K562 (cell line): Measurements from ENCODE around the gene NIPSNAP2. TPM values are rescaled to one million over a fixed set of nuclear protein-coding genes. Genes with fewer than 3 reads are reported as not detected.

Experiments
- ATAC-seq: fragments of 200-7000 bp; cut with Tn5 transposase; 3 replicates; pipeline ENCODE4 v1.9.1; 2020; ENCODE audit warnings: moderate library complexity
- BruUV-seq: library from RNA; stranded (reverse); fragments of 400-500 nt; replicated peaks from 2 replicates; lab custom pipeline; 2021; lab: Mats Ljungman, UMichigan
- CTCF ChIA-PET: fragments of 300-600 bp; formaldehyde crosslinking; extraction: SDS; loops from one replicate; lab custom pipeline; 2021; ENCODE audit warnings: low intra/inter-chr PET ratio; lab: Yijun Ruan, JAX
- POLR2A ChIA-PET: fragments of 300-600, 350-650 bp; sonication (Branson Sonifier 250); formaldehyde crosslinking; extraction: SDS; loops from one replicate; lab custom pipeline; 2021; ENCODE audit warnings: antibody characterized with exemption, inconsistent platforms; lab: Yijun Ruan, JAX
- DNase-seq, 4 experiments: peaks; one replicate each; pipeline versions ENCODE4 v3.0.0 to v3.0.0-alpha.2; 2011 to 2018; ENCODE audit warnings: low spot score in 3 of 4, mixed read lengths in 3 of 4; ENCODE audit errors: extremely low read depth in 1 of 4
- FAIRE-seq: peaks from 2 replicates; lab custom pipeline; 2011; peaks lifted over from hg19 to GRCh38; lab: Jason Lieb, UNC
- H2AFZ ChIP-seq: 2 replicates; pipeline ENCODE4 v1.6.0; 2011; ENCODE audit warnings: low read depth, low read length, control low read depth, inconsistent platforms
- H3K27ac ChIP-seq: fragments of 200-600 bp; 3 replicates; pipeline ENCODE4 v1.8.0; 2011; ENCODE audit warnings: low read depth, mild to moderate bottlenecking, control low read depth, inconsistent platforms, low read length, moderate library complexity, mixed read lengths; ENCODE audit errors: extremely low read depth
- H3K27me3 ChIP-seq, 2 experiments: fragments of 300-600 bp in 1 of 2; 2 replicates in 1 of 2; 3 replicates in 1 of 2; pipeline versions ENCODE4 v1.6.0 to v1.8.0; 2011; ENCODE audit warnings: inconsistent platforms in 2 of 2, low read length in 2 of 2, mild to moderate bottlenecking in 1 of 2, mixed read lengths in 1 of 2, moderate library complexity in 1 of 2; ENCODE audit not compliant: control insufficient read depth in 2 of 2, insufficient read depth in 2 of 2
- H3K36me3 ChIP-seq: fragments of 300-600 bp; 3 replicates; pipeline ENCODE4 v1.8.0; 2011; ENCODE audit warnings: mild to moderate bottlenecking, low read length, inconsistent platforms; ENCODE audit not compliant: control insufficient read depth, insufficient read depth
- H3K4me1 ChIP-seq, 2 experiments: fragments of 200-600 bp in 1 of 2; replicated peaks in 1 of 2; 2 replicates in 1 of 2; 3 replicates in 1 of 2; pipeline versions ENCODE4 v1.5.1 to v1.8.0; 2011; ENCODE audit warnings: inconsistent platforms in 2 of 2, low read length in 2 of 2, mild to moderate bottlenecking in 1 of 2, mixed read lengths in 1 of 2, moderate library complexity in 1 of 2; ENCODE audit not compliant: control insufficient read depth in 2 of 2, insufficient read depth in 2 of 2
- H3K4me2 ChIP-seq: 2 replicates; pipeline ENCODE4 v1.6.1; 2011; ENCODE audit warnings: low read length, control low read depth, inconsistent platforms, mixed read lengths; ENCODE audit not compliant: insufficient read depth
- H3K4me3 ChIP-seq: fragments of 200-600 bp; sonication (generic), shearing (Covaris generic); 2 replicates; pipeline ENCODE4 v1.5.1; 2016; ENCODE audit warnings: control low read depth, inconsistent platforms
- H3K79me2 ChIP-seq: fragments of 200-600 bp; 3 replicates; pipeline ENCODE4 v1.8.0; 2011; ENCODE audit warnings: low read length, inconsistent platforms; ENCODE audit not compliant: control insufficient read depth, insufficient read depth
- H3K9ac ChIP-seq, 2 experiments: 2 replicates each; pipeline versions ENCODE4 v1.6.0 to v1.6.1; 2011; ENCODE audit warnings: low read depth in 2 of 2, low read length in 2 of 2, control low read depth in 1 of 2, inconsistent platforms in 1 of 2, mild to moderate bottlenecking in 1 of 2, mixed read lengths in 1 of 2; ENCODE audit not compliant: insufficient read depth in 1 of 2
- H3K9me1 ChIP-seq: one replicate; pipeline ENCODE4 v1.6.0; 2011; ENCODE audit warnings: inconsistent platforms, mild to moderate bottlenecking, low read length, moderate library complexity; ENCODE audit not compliant: control insufficient read depth, insufficient read depth
- H3K9me3 ChIP-seq: replicated peaks from 2 replicates; pipeline ENCODE4 v1.5.1; 2011; ENCODE audit warnings: low read depth, low read length, inconsistent platforms; ENCODE audit not compliant: control insufficient read depth, insufficient read depth
- H4K20me1 ChIP-seq: replicated peaks from 2 replicates; pipeline ENCODE4 v1.6.1; 2011; ENCODE audit warnings: low read length, inconsistent platforms, mixed read lengths; ENCODE audit not compliant: control insufficient read depth, insufficient read depth
- BDP1 ChIP-seq: IDR thresholded peaks from 3 replicates; pipeline ENCODE4 v1.6.1; 2011; ENCODE audit not compliant: insufficient read length, insufficient read depth
- GTF2A2 ChIP-seq: IDR thresholded peaks from 2 replicates; pipeline ENCODE4 v1.6.1; 2016; ENCODE audit warnings: mild to moderate bottlenecking, missing genetic modification characterization, missing compliant biosample characterization
- KDM2B ChIP-seq: fragments of 250-450 bp; sonication (Bioruptor Pico); IDR thresholded peaks from 2 replicates; pipeline ENCODE4 v1.8.0; 2021; ENCODE audit warnings: mild to moderate bottlenecking, moderate library complexity
- L3MBTL2 ChIP-seq: fragments of 450-650 bp; IDR thresholded peaks from 2 replicates; pipeline ENCODE4 v1.6.1; 2016; ENCODE audit warnings: mild to moderate bottlenecking, moderate library complexity
- NFE2L1 ChIP-seq: fragments of 450-650 bp; IDR thresholded peaks from 2 replicates; pipeline ENCODE4 v1.6.1; 2016; ENCODE audit warnings: missing genetic modification characterization, low read depth, mild to moderate bottlenecking, missing compliant biosample characterization, moderate library complexity, borderline replicate concordance
- NFRKB ChIP-seq: fragments of 450-650 bp; IDR thresholded peaks from 2 replicates; pipeline ENCODE4 v1.6.1; 2016; ENCODE audit warnings: low read depth
- RHOXF2B ChIP-seq: fragments of 250-450 bp; sonication (Bioruptor Pico); conservative IDR thresholded peaks from 2 replicates; pipeline ENCODE4 v1.5.1; 2021
- SMARCA5 ChIP-seq: fragments of 450-650 bp; IDR thresholded peaks from 2 replicates; pipeline ENCODE4 v1.6.1; 2016
- ZC3H11A ChIP-seq: IDR thresholded peaks from 2 replicates; pipeline ENCODE4 v1.6.1; 2012; ENCODE audit warnings: low read depth, low read length, improper control_type of control experiment
- ZNF140 ChIP-seq: fragments of 250-450 bp; sonication (Bioruptor Pico); IDR thresholded peaks from 2 replicates; pipeline ENCODE4 v1.8.0; 2021; ENCODE audit warnings: moderate library complexity, mild to moderate bottlenecking, inconsistent platforms
- ZNF696 ChIP-seq: fragments of 250-450 bp; sonication (Bioruptor Pico); conservative IDR thresholded peaks from 2 replicates; pipeline ENCODE4 v1.4.0; 2020; ENCODE audit warnings: mild to moderate bottlenecking, moderate library complexity
- WGBS: fragments of 100-300 bp; shearing (Covaris generic); methylation state at CpG from one replicate; pipeline ENCODE4 v1.1.6; 2016; ENCODE audit warnings: low coverage, mixed read lengths; ENCODE audit not compliant: insufficient coverage; ENCODE audit errors: missing lambda C conversion rate; 5-methylcytosine and 5-hydroxymethylcytosine counted together
- in situ Hi-C: fragments of 300-500 bp; cut with MboI; formaldehyde crosslinking; loops from 4 replicates; pipeline ENCODE4 v1.15.0; 2018; ENCODE audit warnings: inconsistent platforms, mixed read lengths
- intact Hi-C: fragments of 100-400 bp; cut with micrococcal nuclease; formaldehyde crosslinking; loops from 2 replicates; pipeline ENCODE4 v1.14.2; 2022
- polyA plus RNA-seq, 8 experiments: library from polyadenylated mRNA; depleted of rRNA in 4 of 8; stranded (reverse) in 5 of 8; unstranded in 3 of 8; fragments of >200 nt; fragmentation: Nextera tagmentation in 2 of 8; fragmentation: Illumina TruSeq in 1 of 8; extraction: Ambion mirVana in 2 of 8; extraction: Trizol in 1 of 8; gene quantifications; 2 replicates each; pipeline versions ENCODE4 v1.2.1 to v1.2.3, GENCODE V29; 2011 to 2014; ENCODE audit warnings: inconsistent platforms in 1 of 8, missing spikeins in 1 of 8
- total RNA-seq, 7 experiments: library from RNA; depleted of rRNA in 6 of 7; stranded (reverse); fragments of >200 nt in 6 of 7; fragmentation: Illumina TruSeq in 2 of 7; extraction: Trizol in 2 of 7; gene quantifications; 2 replicates each; pipeline versions ENCODE4 v1.2.1 to v1.2.3, GENCODE V29; 2011 to 2021; ENCODE audit warnings: low replicate concordance in 1 of 7
- TF ChIP-seq, protein P1 (sequence below): sonication (generic); formaldehyde crosslinking; IDR thresholded peaks from 2 replicates; pipeline ENCODE4 v1.5.0; 2020; ENCODE audit warnings: missing genetic modification reagents
- TF ChIP-seq, protein P2 (sequence below): fragments of 450-650 bp; formaldehyde crosslinking; IDR thresholded peaks from 2 replicates; pipeline ENCODE4 v1.4.0; 2020; ENCODE audit warnings: mild to moderate bottlenecking

NIPSNAP2 gene
- total and polyA plus RNA-seq, 9 of the 15 experiments (the other 6 are each of a cell fraction or from before 2014, with no cell fraction given), result 24.9 to 107 (median 53.0) TPM

DNA sequence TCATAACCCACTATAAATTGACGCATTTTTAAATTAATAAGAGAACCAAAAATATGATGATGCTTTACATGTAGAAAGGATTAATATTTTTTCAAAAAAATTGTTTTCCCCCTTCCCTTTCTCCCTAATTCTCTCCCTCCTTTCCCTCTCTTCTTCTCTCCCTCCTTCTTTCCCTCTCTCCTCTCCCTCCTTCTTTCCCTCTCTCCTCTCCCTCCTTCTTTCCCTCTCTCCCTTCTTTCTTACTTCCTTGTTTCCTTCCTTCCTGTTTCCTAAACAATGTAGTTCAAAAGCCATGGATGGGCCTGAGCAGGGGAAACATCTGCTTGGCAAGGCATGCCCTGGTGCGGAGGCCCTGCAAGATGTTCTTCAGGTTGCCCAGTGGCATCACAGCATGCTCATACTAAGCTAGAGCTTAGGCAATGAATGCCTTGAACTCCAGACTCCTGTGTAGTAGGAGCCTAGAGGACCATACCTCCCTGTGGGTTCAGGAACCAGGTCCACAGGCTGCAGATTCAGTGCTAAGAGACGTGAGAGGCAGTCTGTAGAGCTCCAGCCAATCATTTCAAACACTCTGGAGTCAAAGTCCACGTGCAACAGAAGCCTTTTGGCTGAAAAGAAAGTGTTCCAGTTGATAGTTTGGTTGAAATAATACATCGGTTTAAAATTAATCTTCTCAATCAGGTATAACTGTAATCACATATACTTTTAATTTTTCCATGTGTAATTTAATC, 32.8 kb upstream of the NIPSNAP2 start:
- Histone ChIP-seq H3K9me3 (no peaks in the 10 kb centered on the region), H3K27me3 (no peaks in the 10 kb centered on the region), H3K27ac (no peak overlapping the region), H3K9ac (no peak overlapping the region), H3K4me1 (no peaks in the 10 kb centered on the region; a peak in 1 of 5 replicates), H2AFZ (no peak overlapping the region), H3K4me2 (no peak overlapping the region), H3K9me1 (no peaks in the 10 kb centered on the region), H3K4me3 (no peak overlapping the region), H3K79me2 (no peaks in the 10 kb centered on the region), H4K20me1 (no peaks in the 10 kb centered on the region), H3K36me3 (no peaks in the 10 kb centered on the region)
- ChIA-PET POLR2A (interaction anchor here (0.5 kb wide), 1 partner anchor 8 kb away, joined by 3 read pairs; no protein-coding TSS in a partner anchor), CTCF (no interaction called here)
- no peak for DNase-seq
- no TSS peak for BruUV-seq
- 9% methylated on average over 4 of the region's 5 CpGs for WGBS
- no peak for ATAC-seq
- TF ChIP-seq ZNF696 (CRISPR knock-in tag) (no peak), GTF2A2 (tag) (no peak), NFE2L1 (tag) (no peak), KDM2B (no peak), RHOXF2B (CRISPR knock-in tag) (no peak), BDP1 (no peak), ZC3H11A (no peak), SMARCA5 (no peak), NFRKB (no peak), L3MBTL2 (no peak), ZNF140 (CRISPR knock-in tag) (no peak)
- TF ChIP-seq, protein P1, sequence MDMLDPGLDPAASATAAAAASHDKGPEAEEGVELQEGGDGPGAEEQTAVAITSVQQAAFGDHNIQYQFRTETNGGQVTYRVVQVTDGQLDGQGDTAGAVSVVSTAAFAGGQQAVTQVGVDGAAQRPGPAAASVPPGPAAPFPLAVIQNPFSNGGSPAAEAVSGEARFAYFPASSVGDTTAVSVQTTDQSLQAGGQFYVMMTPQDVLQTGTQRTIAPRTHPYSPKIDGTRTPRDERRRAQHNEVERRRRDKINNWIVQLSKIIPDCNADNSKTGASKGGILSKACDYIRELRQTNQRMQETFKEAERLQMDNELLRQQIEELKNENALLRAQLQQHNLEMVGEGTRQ, result no peak
- TF ChIP-seq, protein P2, sequence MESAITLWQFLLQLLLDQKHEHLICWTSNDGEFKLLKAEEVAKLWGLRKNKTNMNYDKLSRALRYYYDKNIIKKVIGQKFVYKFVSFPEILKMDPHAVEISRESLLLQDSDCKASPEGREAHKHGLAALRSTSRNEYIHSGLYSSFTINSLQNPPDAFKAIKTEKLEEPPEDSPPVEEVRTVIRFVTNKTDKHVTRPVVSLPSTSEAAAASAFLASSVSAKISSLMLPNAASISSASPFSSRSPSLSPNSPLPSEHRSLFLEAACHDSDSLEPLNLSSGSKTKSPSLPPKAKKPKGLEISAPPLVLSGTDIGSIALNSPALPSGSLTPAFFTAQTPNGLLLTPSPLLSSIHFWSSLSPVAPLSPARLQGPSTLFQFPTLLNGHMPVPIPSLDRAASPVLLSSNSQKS, result no peak
- FAIRE-seq, result no peak
- in situ Hi-C loops (no loop called here), intact Hi-C loops (no loop called here)
